ENCODE results near the gene ARHGAP22.

DNA sequence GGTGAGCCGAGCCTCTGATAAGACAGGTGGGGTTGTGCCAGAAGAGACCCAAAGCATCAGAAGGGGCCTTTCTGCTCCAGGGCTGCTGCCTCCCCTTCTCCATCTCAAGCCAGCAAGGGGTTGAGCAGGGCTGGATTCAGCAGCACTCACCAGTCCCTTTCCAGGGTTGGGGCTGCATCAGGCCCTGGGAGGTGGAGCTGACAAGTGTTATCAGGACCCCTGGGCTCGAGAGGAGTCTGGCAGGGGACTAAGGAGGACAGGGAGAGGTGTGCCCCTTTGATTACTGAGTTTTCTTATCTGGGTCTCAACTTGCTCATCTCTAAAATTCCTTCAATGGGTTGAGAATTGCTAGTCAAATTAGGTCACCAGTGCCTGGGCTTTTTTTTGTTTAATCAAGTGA, 17.8 kb downstream of the ARHGAP22 start:
- TF ChIP-seq SIN3A (IDR thresholded peaks at IDR 0.05; ENCODE audit: borderline replicate concordance, insufficient read depth, low read length) (no peak), POLR2AphosphoS5 (IDR thresholded peaks at IDR 0.05; ENCODE audit: low read depth, low read length) (no peak), TAF1 (IDR thresholded peaks at IDR 0.05; ENCODE audit: borderline replicate concordance, insufficient read depth, low read length) (no peak), FOXP2 (optimal IDR thresholded peaks at IDR 0.05; ENCODE audit: borderline replicate concordance, extremely low read depth, extremely low read length, insufficient read depth) (no peak)
- TF ChIP-seq, protein P1, sequence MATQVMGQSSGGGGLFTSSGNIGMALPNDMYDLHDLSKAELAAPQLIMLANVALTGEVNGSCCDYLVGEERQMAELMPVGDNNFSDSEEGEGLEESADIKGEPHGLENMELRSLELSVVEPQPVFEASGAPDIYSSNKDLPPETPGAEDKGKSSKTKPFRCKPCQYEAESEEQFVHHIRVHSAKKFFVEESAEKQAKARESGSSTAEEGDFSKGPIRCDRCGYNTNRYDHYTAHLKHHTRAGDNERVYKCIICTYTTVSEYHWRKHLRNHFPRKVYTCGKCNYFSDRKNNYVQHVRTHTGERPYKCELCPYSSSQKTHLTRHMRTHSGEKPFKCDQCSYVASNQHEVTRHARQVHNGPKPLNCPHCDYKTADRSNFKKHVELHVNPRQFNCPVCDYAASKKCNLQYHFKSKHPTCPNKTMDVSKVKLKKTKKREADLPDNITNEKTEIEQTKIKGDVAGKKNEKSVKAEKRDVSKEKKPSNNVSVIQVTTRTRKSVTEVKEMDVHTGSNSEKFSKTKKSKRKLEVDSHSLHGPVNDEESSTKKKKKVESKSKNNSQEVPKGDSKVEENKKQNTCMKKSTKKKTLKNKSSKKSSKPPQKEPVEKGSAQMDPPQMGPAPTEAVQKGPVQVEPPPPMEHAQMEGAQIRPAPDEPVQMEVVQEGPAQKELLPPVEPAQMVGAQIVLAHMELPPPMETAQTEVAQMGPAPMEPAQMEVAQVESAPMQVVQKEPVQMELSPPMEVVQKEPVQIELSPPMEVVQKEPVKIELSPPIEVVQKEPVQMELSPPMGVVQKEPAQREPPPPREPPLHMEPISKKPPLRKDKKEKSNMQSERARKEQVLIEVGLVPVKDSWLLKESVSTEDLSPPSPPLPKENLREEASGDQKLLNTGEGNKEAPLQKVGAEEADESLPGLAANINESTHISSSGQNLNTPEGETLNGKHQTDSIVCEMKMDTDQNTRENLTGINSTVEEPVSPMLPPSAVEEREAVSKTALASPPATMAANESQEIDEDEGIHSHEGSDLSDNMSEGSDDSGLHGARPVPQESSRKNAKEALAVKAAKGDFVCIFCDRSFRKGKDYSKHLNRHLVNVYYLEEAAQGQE (IDR thresholded peaks at IDR 0.05; ENCODE audit: insufficient read depth in 1 of 2, low read depth in 2 of 2, low read length in 2 of 2): no peak

All from PFSK-1 (cell line).